ENCODE measurements around the gene PDE4D.

PDE4D gene

GRCh38 chr5:59287884-59288283 is 605.6 kb downstream of the PDE4D start:
- Histone ChIP-seq H3K9me3 (ENCODE audit: severe bottlenecking) (no peaks in the 10 kb centered on the region), H3K4me3 (ENCODE audit: low read depth, low read length) (no peak overlapping the region), H3K27me3 (ENCODE audit: insufficient read depth, low read depth, severe bottlenecking) (no peaks in the 10 kb centered on the region), H3K36me3 (no peaks in the 10 kb centered on the region), H3K27ac (no peak overlapping the region)
- no peak for TF ChIP-seq CTCF (IDR thresholded peaks at IDR 0.05; ENCODE audit: low read depth, low read length)
- no peak for DNase-seq

GRCh38 chr5:59287361-59287760 is 606.2 kb downstream of the PDE4D start:
- Histone ChIP-seq H3K36me3 (no peaks in the 10 kb centered on the region), H3K4me3 (ENCODE audit: low read depth, low read length) (no peak overlapping the region), H3K27me3 (ENCODE audit: insufficient read depth, low read depth, severe bottlenecking) (no peaks in the 10 kb centered on the region), H3K9me3 (ENCODE audit: severe bottlenecking) (no peaks in the 10 kb centered on the region), H3K27ac (no peak overlapping the region)
- DNase-seq: no peak
- no peak for TF ChIP-seq CTCF (IDR thresholded peaks at IDR 0.05; ENCODE audit: low read depth, low read length)

- Histone ChIP-seq H3K9me3 (ENCODE audit: severe bottlenecking) (no peaks in the 10 kb centered on the region), H3K36me3 (no peaks in the 10 kb centered on the region), H3K4me3 (ENCODE audit: low read depth, low read length) (no peak overlapping the region), H3K27ac (no peak overlapping the region), H3K27me3 (ENCODE audit: insufficient read depth, low read depth, severe bottlenecking) (no peaks in the 10 kb centered on the region)
- no peak for DNase-seq
- no peak for TF ChIP-seq CTCF (IDR thresholded peaks at IDR 0.05; ENCODE audit: low read depth, low read length)
Measured at GRCh38 chr5:59286510-59286909, 607.0 kb downstream of the PDE4D start.

GRCh38 chr5:59285300-59286016 is 608.1 kb downstream of the PDE4D start:
- Histone ChIP-seq H3K9me3 (ENCODE audit: severe bottlenecking) (no peaks in the 10 kb centered on the region), H3K4me3 (ENCODE audit: low read depth, low read length) (no peak overlapping the region), H3K36me3 (no peaks in the 10 kb centered on the region), H3K27ac (no peak overlapping the region), H3K27me3 (ENCODE audit: insufficient read depth, low read depth, severe bottlenecking) (no peaks in the 10 kb centered on the region)
- no peak for TF ChIP-seq CTCF (IDR thresholded peaks at IDR 0.05; ENCODE audit: low read depth, low read length)
- no peak for DNase-seq

GRCh38 chr5:59282726-59283125 is 610.8 kb downstream of the PDE4D start:
- Histone ChIP-seq H3K27ac (no peak overlapping the region), H3K4me3 (ENCODE audit: low read depth, low read length) (no peak overlapping the region), H3K36me3 (no peaks in the 10 kb centered on the region), H3K9me3 (ENCODE audit: severe bottlenecking) (no peaks in the 10 kb centered on the region), H3K27me3 (ENCODE audit: insufficient read depth, low read depth, severe bottlenecking) (no peaks in the 10 kb centered on the region)
- DNase-seq: no peak
- no peak for TF ChIP-seq CTCF (IDR thresholded peaks at IDR 0.05; ENCODE audit: low read depth, low read length)

- H3K27ac ChIP-seq: no peak overlapping the region
- H3K9me3 ChIP-seq (ENCODE audit: severe bottlenecking): no peaks in the 10 kb centered on the region
- no peak overlapping the region for H3K4me3 ChIP-seq (ENCODE audit: low read depth, low read length)
- no peak for TF ChIP-seq CTCF (IDR thresholded peaks at IDR 0.05; ENCODE audit: low read depth, low read length)
- H3K36me3 ChIP-seq: no peaks in the 10 kb centered on the region
- H3K27me3 ChIP-seq (ENCODE audit: insufficient read depth, low read depth, severe bottlenecking): no peaks in the 10 kb centered on the region
- DNase-seq: no peak
Measured at GRCh38 chr5:59279979-59280378, 613.5 kb downstream of the PDE4D start.
